NB4 (cell line): ENCODE results near the gene CD3D.
A peak's percentile ranks its signal among the peaks of the same experiment; 100 is the strongest.

Experiments used
- DNase-seq: peaks from one replicate; pipeline ENCODE4 v3.0.0; 2010; ENCODE audit warnings: low read depth
- H3K4me3 ChIP-seq: one replicate; pipeline ENCODE4 v1.5.1; 2011; ENCODE audit warnings: mild to moderate bottlenecking, low read depth, low read length, moderate library complexity
- MYC ChIP-seq: IDR thresholded peaks from 2 replicates; pipeline ENCODE4 v1.6.1; 2011; ENCODE audit warnings: low read depth, low read length
- POLR2A ChIP-seq: IDR thresholded peaks from 2 replicates; pipeline ENCODE4 v1.6.1; 2011; ENCODE audit warnings: mild to moderate bottlenecking; ENCODE audit not compliant: insufficient read length; ENCODE audit errors: extremely low read depth
- TF ChIP-seq, protein P1 (sequence below): IDR thresholded peaks from 2 replicates; pipeline ENCODE4 v1.6.1; 2011; ENCODE audit warnings: low read depth, low read length
- TF ChIP-seq, protein P2 (sequence below): IDR thresholded peaks from one replicate; pipeline ENCODE4 v1.5.1; 2012; ENCODE audit warnings: low read depth, low read length

The CD3D gene

DNA sequence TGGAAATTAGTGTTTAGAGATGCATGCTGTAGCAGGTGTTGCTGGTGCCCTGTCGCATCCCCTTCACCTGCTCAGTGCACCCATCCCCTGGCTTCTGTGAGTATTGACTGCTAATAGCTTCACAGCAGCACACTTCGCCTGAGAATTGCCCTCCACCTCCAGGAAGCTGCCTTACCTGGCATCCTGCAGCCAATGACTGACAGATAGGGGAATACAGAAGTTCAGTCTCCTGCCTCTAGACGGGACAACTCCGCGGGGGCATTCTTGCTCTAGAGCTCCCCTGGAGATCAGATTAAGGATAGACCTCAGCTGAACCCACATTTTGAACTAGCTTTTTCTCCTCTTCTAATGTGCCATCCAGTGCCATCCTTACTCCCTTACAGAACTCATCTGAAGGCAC, 47.3 kb downstream of the CD3D start:
- TF ChIP-seq POLR2A (no peak), MYC (no peak)
- TF ChIP-seq, protein P1, sequence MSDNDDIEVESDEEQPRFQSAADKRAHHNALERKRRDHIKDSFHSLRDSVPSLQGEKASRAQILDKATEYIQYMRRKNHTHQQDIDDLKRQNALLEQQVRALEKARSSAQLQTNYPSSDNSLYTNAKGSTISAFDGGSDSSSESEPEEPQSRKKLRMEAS, result no peak
- TF ChIP-seq, protein P2, sequence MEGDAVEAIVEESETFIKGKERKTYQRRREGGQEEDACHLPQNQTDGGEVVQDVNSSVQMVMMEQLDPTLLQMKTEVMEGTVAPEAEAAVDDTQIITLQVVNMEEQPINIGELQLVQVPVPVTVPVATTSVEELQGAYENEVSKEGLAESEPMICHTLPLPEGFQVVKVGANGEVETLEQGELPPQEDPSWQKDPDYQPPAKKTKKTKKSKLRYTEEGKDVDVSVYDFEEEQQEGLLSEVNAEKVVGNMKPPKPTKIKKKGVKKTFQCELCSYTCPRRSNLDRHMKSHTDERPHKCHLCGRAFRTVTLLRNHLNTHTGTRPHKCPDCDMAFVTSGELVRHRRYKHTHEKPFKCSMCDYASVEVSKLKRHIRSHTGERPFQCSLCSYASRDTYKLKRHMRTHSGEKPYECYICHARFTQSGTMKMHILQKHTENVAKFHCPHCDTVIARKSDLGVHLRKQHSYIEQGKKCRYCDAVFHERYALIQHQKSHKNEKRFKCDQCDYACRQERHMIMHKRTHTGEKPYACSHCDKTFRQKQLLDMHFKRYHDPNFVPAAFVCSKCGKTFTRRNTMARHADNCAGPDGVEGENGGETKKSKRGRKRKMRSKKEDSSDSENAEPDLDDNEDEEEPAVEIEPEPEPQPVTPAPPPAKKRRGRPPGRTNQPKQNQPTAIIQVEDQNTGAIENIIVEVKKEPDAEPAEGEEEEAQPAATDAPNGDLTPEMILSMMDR, result no peak
- no peak for DNase-seq
- no peak overlapping the region for H3K4me3 ChIP-seq

DNA sequence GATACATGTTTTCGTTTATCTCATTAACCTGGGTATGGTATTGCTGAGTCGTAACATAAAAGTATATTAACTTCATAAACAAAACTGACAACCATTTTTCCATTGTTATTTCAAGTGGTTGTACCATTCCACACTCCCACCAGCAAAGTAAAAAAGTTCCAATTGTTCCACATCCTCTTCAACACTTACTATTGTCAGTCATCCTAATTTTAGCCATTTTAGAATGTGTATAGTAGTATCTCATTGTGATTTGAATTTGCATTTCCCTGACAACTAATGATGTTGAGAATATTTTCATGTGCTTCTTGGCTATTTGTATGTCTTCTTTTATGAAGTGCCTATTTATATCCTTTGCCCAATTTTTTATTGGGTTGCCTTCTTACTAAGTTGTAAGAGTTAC, 48.5 kb downstream of the CD3D start:
- DNase-seq, result no peak
- TF ChIP-seq MYC (no peak), POLR2A (no peak)
- TF ChIP-seq, protein P2, result no peak
- TF ChIP-seq, protein P1, result no peak
- no peak overlapping the region for H3K4me3 ChIP-seq

DNA sequence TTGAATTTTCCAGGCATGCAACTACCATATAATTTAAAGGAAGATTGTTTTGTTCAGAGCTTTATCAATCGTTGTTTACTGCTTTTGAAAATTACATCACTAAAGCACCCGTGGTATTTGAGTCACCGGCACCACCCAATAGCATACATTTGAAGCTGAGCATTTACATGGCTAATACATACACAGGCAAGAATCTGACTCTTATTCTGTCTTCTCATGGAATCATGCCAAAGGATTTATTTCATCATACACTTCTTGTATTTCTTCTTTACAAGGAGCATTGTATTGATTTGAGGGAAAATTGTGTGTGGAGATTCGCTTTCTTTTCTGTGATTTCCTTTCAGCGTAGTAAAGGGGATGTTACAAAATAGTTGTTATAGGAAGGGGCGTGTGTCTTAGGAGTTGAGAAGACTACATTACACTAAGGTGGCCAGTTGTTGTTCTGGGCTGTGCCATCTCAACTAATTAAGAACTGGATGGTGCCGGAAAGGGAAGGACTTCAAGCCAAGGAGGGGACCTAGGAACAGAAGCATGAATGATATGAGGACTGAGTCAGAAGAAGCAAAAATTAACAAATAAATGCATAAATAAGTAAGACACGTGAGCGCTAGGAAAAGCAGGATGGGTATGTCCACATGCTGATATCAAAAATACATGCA, 50.9 kb downstream of the CD3D start:
- TF ChIP-seq MYC (no peak), POLR2A (no peak)
- TF ChIP-seq, protein P2, result no peak
- TF ChIP-seq, protein P1, result no peak
- H3K4me3 ChIP-seq, result no peak overlapping the region
- peak; percentile 12 for DNase-seq

DNA sequence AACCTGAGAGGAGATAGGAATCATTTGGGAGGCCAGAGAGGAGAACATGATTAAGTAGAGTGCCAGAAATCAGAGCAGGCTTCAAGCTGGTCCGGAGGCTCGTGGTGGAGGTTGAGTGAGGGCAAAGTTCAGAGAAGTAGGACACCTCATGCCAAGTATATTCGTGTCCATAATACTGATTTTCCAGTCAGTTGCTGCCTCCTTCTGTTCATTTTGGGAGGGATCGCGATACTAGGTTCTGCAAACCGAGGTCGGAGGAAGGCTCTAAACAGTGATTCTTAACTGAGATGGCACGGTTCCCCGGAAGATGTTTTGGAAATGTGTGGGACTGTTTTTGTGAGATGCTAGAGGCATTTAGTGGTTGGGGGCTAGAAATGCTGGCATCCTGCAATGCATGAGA, 51.6 kb downstream of the CD3D start:
- H3K4me3 ChIP-seq, result no peak overlapping the region
- TF ChIP-seq, protein P1, result no peak
- TF ChIP-seq, protein P2, result peak; percentile 32
- DNase-seq, result peak; percentile 64

DNA sequence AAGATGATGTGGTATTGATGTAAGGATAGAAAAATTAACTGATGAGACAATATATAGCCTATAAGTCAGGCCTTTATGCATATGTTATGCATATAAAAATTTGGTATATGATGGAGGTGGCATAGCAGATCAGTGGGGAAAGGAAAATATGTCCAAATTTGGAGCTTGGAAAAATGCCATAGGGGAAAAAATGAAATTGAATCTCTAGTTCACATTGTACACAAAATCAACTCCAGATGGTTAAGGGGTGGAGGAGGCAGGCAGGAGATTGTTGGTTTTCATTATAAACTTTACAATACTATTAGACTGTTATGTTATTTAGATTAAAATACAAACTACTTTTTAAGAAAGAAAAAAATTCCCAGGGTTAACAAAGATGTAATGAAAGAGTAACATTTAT, 53.1 kb downstream of the CD3D start:
- no peak for TF ChIP-seq MYC
- H3K4me3 ChIP-seq, result no peak overlapping the region
- no peak for DNase-seq
